ENCODE results near the gene FGFR4. TPM values are rescaled to one million over a fixed set of nuclear protein-coding genes. Genes with fewer than 3 reads are reported as not detected.
A peak's percentile ranks its signal among the peaks of the same experiment; 100 is the strongest.

FGFR4 gene
- polyA plus RNA-seq, 1 of the 3 experiments (the other 2 are of a cell fraction) = 5.6 TPM

DNA sequence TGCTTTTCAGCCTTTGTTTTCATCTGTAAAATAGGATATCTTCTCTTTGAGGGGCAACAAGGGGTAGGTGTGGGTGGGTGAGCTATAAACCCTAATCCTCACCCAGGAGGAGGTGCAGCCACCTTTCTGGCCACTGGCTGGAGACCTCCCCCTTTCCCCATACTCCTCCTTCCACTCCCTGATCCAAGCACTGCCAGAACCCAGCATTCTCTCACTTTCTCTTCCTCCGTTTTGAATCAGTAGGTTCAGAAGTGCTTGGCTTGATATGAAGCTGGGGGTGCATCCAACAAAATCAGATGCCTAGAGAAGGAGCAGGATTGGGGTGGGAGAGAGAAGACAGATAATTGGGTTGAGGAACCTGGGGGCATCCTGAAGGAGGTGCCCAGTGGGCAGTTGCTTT is 40.1 kb downstream of the FGFR4 start:
- H3F3A ChIP-seq (replicated peaks; ENCODE audit: insufficient read depth) = peaks cover 4% of the 10 kb centered on the region
- H3K4me2 ChIP-seq = no peak overlapping the region
- H3K79me2 ChIP-seq (ENCODE audit: insufficient read depth) = no peaks in the 10 kb centered on the region
- H3K27ac ChIP-seq (ENCODE audit: low read depth in 2 of 2, low read length in 1 of 2) = no peak overlapping the region
- no peaks in the 10 kb centered on the region for H3K27me3 ChIP-seq (ENCODE audit: insufficient read depth)
- no peaks in the 10 kb centered on the region for H3K9me3 ChIP-seq
- H2AFZ ChIP-seq (ENCODE audit: low read depth) = no peak overlapping the region
- ChIA-PET CTCF (interaction anchor here (0.5 to 3.3 kb wide), 7 partner anchors 13 to 468 kb away, joined by 3 to 20 read pairs (median 4); no protein-coding TSS in a partner anchor), POLR2A (no interaction called here)
- H3K36me3 ChIP-seq (replicated peaks in 1 of 2; ENCODE audit: control insufficient read depth in 1 of 2, insufficient read depth in 2 of 2, low read length in 1 of 2) = no peaks in the 10 kb centered on the region
- DNase-seq = no peak
- no peaks in the 10 kb centered on the region for H4K20me1 ChIP-seq (ENCODE audit: insufficient read depth)
- 82% methylated on average over 1 of the region's 1 CpG for whole genome bisulfite sequencing (ENCODE audit: low lambda C conversion rate)
- peaks cover 0 to 9% of the 10 kb centered on the region in 2 experiments; a peak in 1 of 4 replicates for H3K4me1 ChIP-seq (ENCODE audit: control insufficient read depth in 1 of 2, insufficient read depth in 2 of 2, low read depth in 1 of 2, low read length in 1 of 2)
- no peaks in the 10 kb centered on the region for H3K9me2 ChIP-seq
- TF ChIP-seq EP300 (IDR thresholded peaks at IDR 0.05; ENCODE audit: borderline replicate concordance in 1 of 2, low read depth in 1 of 2, low read length in 1 of 2) = no peak
- no peak for TF ChIP-seq MEF2A (IDR thresholded peaks at IDR 0.05; ENCODE audit: borderline replicate concordance, low read depth)
- no peak for TF ChIP-seq TEAD4 (IDR thresholded peaks at IDR 0.05; ENCODE audit: borderline replicate concordance, insufficient read depth)
- no peak for TF ChIP-seq RXRA (IDR thresholded peaks at IDR 0.05; ENCODE audit: borderline replicate concordance, low read depth)
- TF ChIP-seq RAD21 (IDR thresholded peaks at IDR 0.05; ENCODE audit: low read length) = no peak
- TF ChIP-seq, protein P1, sequence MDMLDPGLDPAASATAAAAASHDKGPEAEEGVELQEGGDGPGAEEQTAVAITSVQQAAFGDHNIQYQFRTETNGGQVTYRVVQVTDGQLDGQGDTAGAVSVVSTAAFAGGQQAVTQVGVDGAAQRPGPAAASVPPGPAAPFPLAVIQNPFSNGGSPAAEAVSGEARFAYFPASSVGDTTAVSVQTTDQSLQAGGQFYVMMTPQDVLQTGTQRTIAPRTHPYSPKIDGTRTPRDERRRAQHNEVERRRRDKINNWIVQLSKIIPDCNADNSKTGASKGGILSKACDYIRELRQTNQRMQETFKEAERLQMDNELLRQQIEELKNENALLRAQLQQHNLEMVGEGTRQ (IDR thresholded peaks at IDR 0.05; ENCODE audit: borderline replicate concordance, low read depth, low read length) = no peak
- TF ChIP-seq GATA2 (CRISPR knock-in tag; IDR thresholded peaks at IDR 0.05) = no peak
- no peak for TF ChIP-seq TAF1 (IDR thresholded peaks at IDR 0.05; ENCODE audit: borderline replicate concordance, low read depth, low read length)
- TF ChIP-seq, protein P2, sequence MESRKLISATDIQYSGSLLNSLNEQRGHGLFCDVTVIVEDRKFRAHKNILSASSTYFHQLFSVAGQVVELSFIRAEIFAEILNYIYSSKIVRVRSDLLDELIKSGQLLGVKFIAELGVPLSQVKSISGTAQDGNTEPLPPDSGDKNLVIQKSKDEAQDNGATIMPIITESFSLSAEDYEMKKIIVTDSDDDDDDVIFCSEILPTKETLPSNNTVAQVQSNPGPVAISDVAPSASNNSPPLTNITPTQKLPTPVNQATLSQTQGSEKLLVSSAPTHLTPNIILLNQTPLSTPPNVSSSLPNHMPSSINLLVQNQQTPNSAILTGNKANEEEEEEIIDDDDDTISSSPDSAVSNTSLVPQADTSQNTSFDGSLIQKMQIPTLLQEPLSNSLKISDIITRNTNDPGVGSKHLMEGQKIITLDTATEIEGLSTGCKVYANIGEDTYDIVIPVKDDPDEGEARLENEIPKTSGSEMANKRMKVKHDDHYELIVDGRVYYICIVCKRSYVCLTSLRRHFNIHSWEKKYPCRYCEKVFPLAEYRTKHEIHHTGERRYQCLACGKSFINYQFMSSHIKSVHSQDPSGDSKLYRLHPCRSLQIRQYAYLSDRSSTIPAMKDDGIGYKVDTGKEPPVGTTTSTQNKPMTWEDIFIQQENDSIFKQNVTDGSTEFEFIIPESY (IDR thresholded peaks at IDR 0.05; ENCODE audit: borderline replicate concordance, low read depth) = no peak
- TF ChIP-seq NFIC (IDR thresholded peaks at IDR 0.05; ENCODE audit: borderline replicate concordance) = no peak
- TF ChIP-seq EZH2phosphoT487 (IDR thresholded peaks at IDR 0.05; ENCODE audit: borderline replicate concordance, low read depth) = no peak
- TF ChIP-seq NRF1 (IDR thresholded peaks at IDR 0.05; ENCODE audit: low read depth, low read length) = no peak
- TF ChIP-seq SIN3A (IDR thresholded peaks at IDR 0.05; ENCODE audit: borderline replicate concordance, low read depth, low read length) = no peak
- no peak for TF ChIP-seq JUND (IDR thresholded peaks at IDR 0.05)
- H3K9ac ChIP-seq = no peak overlapping the region
- no peak overlapping the region for H3K4me3 ChIP-seq (ENCODE audit: low read depth in 2 of 2, low read length in 1 of 2)

DNA sequence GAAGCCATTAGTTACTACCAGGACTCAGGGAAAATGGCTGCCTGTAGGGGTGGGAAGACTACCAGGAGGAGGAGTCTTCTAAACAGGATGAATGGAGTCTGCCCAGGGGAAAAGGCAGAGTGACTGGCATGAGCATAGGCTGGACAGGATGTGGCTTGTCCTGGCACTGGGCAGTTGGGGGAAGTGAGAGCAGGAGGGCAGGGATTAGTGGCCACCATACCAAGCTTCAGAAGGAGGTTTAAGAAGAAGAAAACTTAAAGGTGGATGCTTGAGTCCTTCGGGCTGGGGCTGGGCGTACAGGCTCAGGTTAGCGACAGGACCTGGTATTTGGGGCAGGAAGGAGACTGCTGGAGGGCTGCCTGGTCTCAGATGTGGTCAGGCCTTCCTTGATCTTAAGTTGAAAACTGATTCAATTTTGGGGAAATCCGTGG is 41.9 kb downstream of the FGFR4 start:
- no peak overlapping the region for H3K4me2 ChIP-seq
- no peak overlapping the region for H3K27ac ChIP-seq (ENCODE audit: low read depth in 2 of 2, low read length in 1 of 2)
- H3K9me3 ChIP-seq = no peaks in the 10 kb centered on the region
- no peak for DNase-seq
- no peaks in the 10 kb centered on the region for H4K20me1 ChIP-seq (ENCODE audit: insufficient read depth)
- no peaks in the 10 kb centered on the region for H3K79me2 ChIP-seq (ENCODE audit: insufficient read depth)
- TF ChIP-seq NFIC (IDR thresholded peaks at IDR 0.05; ENCODE audit: borderline replicate concordance) (no peak), MEF2A (IDR thresholded peaks at IDR 0.05; ENCODE audit: borderline replicate concordance, low read depth) (no peak), TCF12 (IDR thresholded peaks at IDR 0.05) (no peak), SIN3A (IDR thresholded peaks at IDR 0.05; ENCODE audit: borderline replicate concordance, low read depth, low read length) (no peak), GATA2 (CRISPR knock-in tag; IDR thresholded peaks at IDR 0.05) (no peak)
- TF ChIP-seq, protein P3, sequence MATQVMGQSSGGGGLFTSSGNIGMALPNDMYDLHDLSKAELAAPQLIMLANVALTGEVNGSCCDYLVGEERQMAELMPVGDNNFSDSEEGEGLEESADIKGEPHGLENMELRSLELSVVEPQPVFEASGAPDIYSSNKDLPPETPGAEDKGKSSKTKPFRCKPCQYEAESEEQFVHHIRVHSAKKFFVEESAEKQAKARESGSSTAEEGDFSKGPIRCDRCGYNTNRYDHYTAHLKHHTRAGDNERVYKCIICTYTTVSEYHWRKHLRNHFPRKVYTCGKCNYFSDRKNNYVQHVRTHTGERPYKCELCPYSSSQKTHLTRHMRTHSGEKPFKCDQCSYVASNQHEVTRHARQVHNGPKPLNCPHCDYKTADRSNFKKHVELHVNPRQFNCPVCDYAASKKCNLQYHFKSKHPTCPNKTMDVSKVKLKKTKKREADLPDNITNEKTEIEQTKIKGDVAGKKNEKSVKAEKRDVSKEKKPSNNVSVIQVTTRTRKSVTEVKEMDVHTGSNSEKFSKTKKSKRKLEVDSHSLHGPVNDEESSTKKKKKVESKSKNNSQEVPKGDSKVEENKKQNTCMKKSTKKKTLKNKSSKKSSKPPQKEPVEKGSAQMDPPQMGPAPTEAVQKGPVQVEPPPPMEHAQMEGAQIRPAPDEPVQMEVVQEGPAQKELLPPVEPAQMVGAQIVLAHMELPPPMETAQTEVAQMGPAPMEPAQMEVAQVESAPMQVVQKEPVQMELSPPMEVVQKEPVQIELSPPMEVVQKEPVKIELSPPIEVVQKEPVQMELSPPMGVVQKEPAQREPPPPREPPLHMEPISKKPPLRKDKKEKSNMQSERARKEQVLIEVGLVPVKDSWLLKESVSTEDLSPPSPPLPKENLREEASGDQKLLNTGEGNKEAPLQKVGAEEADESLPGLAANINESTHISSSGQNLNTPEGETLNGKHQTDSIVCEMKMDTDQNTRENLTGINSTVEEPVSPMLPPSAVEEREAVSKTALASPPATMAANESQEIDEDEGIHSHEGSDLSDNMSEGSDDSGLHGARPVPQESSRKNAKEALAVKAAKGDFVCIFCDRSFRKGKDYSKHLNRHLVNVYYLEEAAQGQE (IDR thresholded peaks at IDR 0.05; ENCODE audit: low read depth, low read length) = no peak
- H3K36me3 ChIP-seq (replicated peaks in 1 of 2; ENCODE audit: control insufficient read depth in 1 of 2, insufficient read depth in 2 of 2, low read length in 1 of 2) = no peaks in the 10 kb centered on the region
- WGBS (ENCODE audit: low lambda C conversion rate) = 78% methylated on average over 4 of the region's 4 CpGs
- ChIA-PET POLR2A (no interaction called here), CTCF (interaction anchor here (1.2 to 3.3 kb wide), 3 partner anchors 14 to 276 kb away, joined by 3 to 20 read pairs (median 4); no protein-coding TSS in a partner anchor)
- H3K27me3 ChIP-seq (ENCODE audit: insufficient read depth) = no peaks in the 10 kb centered on the region
- peak overlapping the region; percentile 39 for H2AFZ ChIP-seq (ENCODE audit: low read depth)
- no peaks in the 10 kb centered on the region for H3K9me2 ChIP-seq
- peaks cover 0 to 9% of the 10 kb centered on the region in 2 experiments; a peak in 1 of 4 replicates for H3K4me1 ChIP-seq (ENCODE audit: control insufficient read depth in 1 of 2, insufficient read depth in 2 of 2, low read depth in 1 of 2, low read length in 1 of 2)
- no peak overlapping the region for H3K4me3 ChIP-seq (ENCODE audit: low read depth in 2 of 2, low read length in 1 of 2)
- no peak overlapping the region for H3K9ac ChIP-seq
- peaks cover 4% of the 10 kb centered on the region for H3F3A ChIP-seq (replicated peaks; ENCODE audit: insufficient read depth)
